Liver (tissue), 9 donors: ENCODE results near the gene EVA1C. TPM values are rescaled to one million over a fixed set of nuclear protein-coding genes. Genes with fewer than 3 reads are reported as not detected.

Experiments
- DNase-seq: peaks from one replicate; pipeline ENCODE4 v3.0.0-alpha.2; 2017; ENCODE audit warnings: low spot score
- H3K27ac ChIP-seq, 2 donors: one replicate each; pipeline ENCODE4 v1.7.0; 2013; ENCODE audit warnings: inconsistent platforms in 2 of 2, low read length in 2 of 2, control low read depth in 1 of 2, low read depth in 1 of 2, mild to moderate bottlenecking in 1 of 2
- H3K27me3 ChIP-seq, 4 donors: one replicate each; pipeline versions ENCODE4 v1.6.1 to v1.7.0; 2013; ENCODE audit warnings: low read length in 3 of 4, inconsistent platforms in 1 of 4, mild to moderate bottlenecking in 1 of 4, moderate library complexity in 1 of 4; ENCODE audit not compliant: control insufficient read depth in 4 of 4, insufficient read depth in 4 of 4
- H3K36me3 ChIP-seq, 4 donors: one replicate each; pipeline versions ENCODE4 v1.6.1 to v1.7.0; 2013; ENCODE audit warnings: low read length in 3 of 4, mild to moderate bottlenecking in 3 of 4, low read depth in 1 of 4, moderate library complexity in 1 of 4; ENCODE audit not compliant: control insufficient read depth in 4 of 4, insufficient read depth in 3 of 4
- H3K4me1 ChIP-seq, 4 donors: one replicate each; pipeline versions ENCODE4 v1.6.1 to v1.7.0; 2013; ENCODE audit warnings: low read length in 3 of 4, mild to moderate bottlenecking in 3 of 4, moderate library complexity in 1 of 4; ENCODE audit not compliant: control insufficient read depth in 4 of 4, insufficient read depth in 4 of 4
- H3K4me3 ChIP-seq, 3 donors: one replicate each; pipeline versions ENCODE4 v1.6.1 to v1.7.0; 2013; ENCODE audit warnings: low read length in 3 of 3, control low read depth in 1 of 3, low read depth in 1 of 3, mild to moderate bottlenecking in 1 of 3
- H3K9ac ChIP-seq, 2 donors: one replicate each; pipeline ENCODE4 v1.7.0; 2013; ENCODE audit warnings: low read length in 2 of 2, mild to moderate bottlenecking in 2 of 2, moderate library complexity in 2 of 2, control low read depth in 1 of 2, low read depth in 1 of 2
- H3K9me3 ChIP-seq, 4 donors: one replicate each; pipeline versions ENCODE4 v1.6.1 to v1.7.0; 2013; ENCODE audit warnings: low read length in 3 of 4; ENCODE audit not compliant: control insufficient read depth in 4 of 4
- ATF3 ChIP-seq: IDR thresholded peaks from 2 replicates; pipeline ENCODE4 v1.6.1; 2016; ENCODE audit warnings: antibody characterized with exemption
- CTCF ChIP-seq: fragments of 150-350 bp; IDR thresholded peaks from 2 replicates; pipeline ENCODE4 v1.5.1; 2017; ENCODE audit warnings: improper control_type of control experiment, low read depth, low read length; ENCODE audit not compliant: missing input control
- FOXA2 ChIP-seq: IDR thresholded peaks from 2 replicates; pipeline ENCODE4 v1.6.1; 2016; ENCODE audit warnings: antibody characterized with exemption
- HNF4A ChIP-seq, 2 donors: conservative IDR thresholded peaks; 2 replicates each; pipeline ENCODE4 v1.6.1; 2016; ENCODE audit warnings: antibody characterized with exemption in 2 of 2, mild to moderate bottlenecking in 2 of 2
- HNF4G ChIP-seq: IDR thresholded peaks from 2 replicates; pipeline ENCODE4 v1.6.1; 2016; ENCODE audit warnings: antibody characterized with exemption
- JUND ChIP-seq, 2 donors: IDR thresholded peaks; 2 replicates each; pipeline ENCODE4 v1.6.1; 2016; ENCODE audit warnings: antibody characterized with exemption in 2 of 2
- MAX ChIP-seq: IDR thresholded peaks from 2 replicates; pipeline ENCODE4 v1.6.1; 2016; ENCODE audit warnings: antibody characterized with exemption
- NR2F2 ChIP-seq: IDR thresholded peaks from 2 replicates; pipeline ENCODE4 v1.6.1; 2016; ENCODE audit warnings: antibody characterized with exemption
- RAD21 ChIP-seq, 2 donors: IDR thresholded peaks; 2 replicates each; pipeline ENCODE4 v1.6.1; 2016; ENCODE audit warnings: antibody characterized with exemption in 2 of 2, mild to moderate bottlenecking in 2 of 2
- REST ChIP-seq: IDR thresholded peaks from 2 replicates; pipeline ENCODE4 v1.6.1; 2016; ENCODE audit warnings: antibody characterized with exemption, mild to moderate bottlenecking
- RXRA ChIP-seq, 2 donors: IDR thresholded peaks; 2 replicates each; pipeline ENCODE4 v1.6.1; 2017 to 2018; ENCODE audit warnings: antibody characterized with exemption in 2 of 2, mild to moderate bottlenecking in 1 of 2
- SP1 ChIP-seq: IDR thresholded peaks from 2 replicates; pipeline ENCODE4 v1.6.1; 2018; ENCODE audit warnings: antibody characterized with exemption, mild to moderate bottlenecking
- TAF1 ChIP-seq: conservative IDR thresholded peaks from 2 replicates; pipeline ENCODE4 v1.6.1; 2016; ENCODE audit warnings: antibody characterized with exemption, mild to moderate bottlenecking
- YY1 ChIP-seq: IDR thresholded peaks from 2 replicates; pipeline ENCODE4 v1.6.1; 2016; ENCODE audit warnings: antibody characterized with exemption, mild to moderate bottlenecking
- WGBS: extraction: QIAGEN DNeasy Blood & Tissue Kit; methylation state at CpG from one replicate; pipeline ENCODE4 v1.1.7; 2013; 5-methylcytosine and 5-hydroxymethylcytosine counted together
- polyA plus RNA-seq, 2 donors: library from polyadenylated mRNA; stranded (reverse) in 1 of 2; unstranded in 1 of 2; fragments of 200-250 nt in 1 of 2; fragments of >200 nt in 1 of 2; fragmentation: Nextera tagmentation in 1 of 2; extraction: Ambion mirVana in 1 of 2; gene quantifications; one replicate each; pipeline versions ENCODE4 v1.2.1 to v1.2.3, GENCODE V29; 2013 to 2015
- total RNA-seq, 2 donors: library from RNA; depleted of rRNA; stranded (reverse); fragments of >200 nt; gene quantifications; one replicate each; pipeline ENCODE4 v1.2.3, GENCODE V29; 2014
- donor health status: healthy.
- donor health status: healthy.
- donor health status: healthy.
- donor health status: healthy.
- donor health status: healthy.

The EVA1C gene
- total and polyA plus RNA-seq, 4 donors, result 0.47 to 3.3 (median 2.4) TPM

GRCh38 chr21:32558106-32558505 is 145.6 kb downstream of the EVA1C start:
- 89% methylated on average over 3 of the region's 3 CpGs for WGBS
- no peak overlapping the region for H3K27ac ChIP-seq

GRCh38 chr21:32559006-32559610 is 146.6 kb downstream of the EVA1C start:
- H3K27me3 ChIP-seq, result no peaks in the 10 kb centered on the region
- no peak overlapping the region for H3K9ac ChIP-seq
- no peak overlapping the region for H3K27ac ChIP-seq
- no peaks in the 10 kb centered on the region for H3K36me3 ChIP-seq
- no peaks in the 10 kb centered on the region for H3K4me1 ChIP-seq
- no peaks in the 10 kb centered on the region for H3K9me3 ChIP-seq
- H3K4me3 ChIP-seq, result no peak overlapping the region
- 95% methylated on average over 6 of the region's 6 CpGs for WGBS
- DNase-seq, result no peak
- TF ChIP-seq RXRA (IDR thresholded peaks at IDR 0.05), result no peak
- TF ChIP-seq FOXA2, result no peak
- TF ChIP-seq RAD21 (IDR thresholded peaks at IDR 0.05), result no peak
- no peak for TF ChIP-seq CTCF
- no peak for TF ChIP-seq SP1
- no peak for TF ChIP-seq HNF4G
- TF ChIP-seq JUND (IDR thresholded peaks at IDR 0.05), result no peak
- no peak for TF ChIP-seq REST
- no peak for TF ChIP-seq MAX
- no peak for TF ChIP-seq ATF3

More at GRCh38 chr21:32558106-32558505, 145.6 kb downstream of the EVA1C start:
- Histone ChIP-seq H3K36me3 (no peaks in the 10 kb centered on the region), H3K9me3 (no peaks in the 10 kb centered on the region), H3K4me1 (no peaks in the 10 kb centered on the region), H3K4me3 (no peak overlapping the region), H3K9ac (no peak overlapping the region), H3K27me3 (no peaks in the 10 kb centered on the region)
- no peak for DNase-seq
- TF ChIP-seq RXRA (IDR thresholded peaks at IDR 0.05) (no peak), YY1 (no peak), FOXA2 (no peak), HNF4G (no peak), SP1 (no peak), NR2F2 (no peak), REST (no peak), MAX (no peak), RAD21 (IDR thresholded peaks at IDR 0.05) (no peak), TAF1 (no peak), HNF4A (conservative IDR thresholded peaks at IDR 0.05) (no peak)
